Liver (tissue), 9 donors: ENCODE results near the gene CAPZB. TPM values are rescaled to one million over a fixed set of nuclear protein-coding genes. Genes with fewer than 3 reads are reported as not detected.

ENCODE experiments used
- DNase-seq: peaks from one replicate; pipeline ENCODE4 v3.0.0-alpha.2; 2017; ENCODE audit warnings: low spot score
- H3K27ac ChIP-seq, 2 donors: one replicate each; pipeline ENCODE4 v1.7.0; 2013; ENCODE audit warnings: inconsistent platforms in 2 of 2, low read length in 2 of 2, control low read depth in 1 of 2, low read depth in 1 of 2, mild to moderate bottlenecking in 1 of 2
- H3K27me3 ChIP-seq, 4 donors: one replicate each; pipeline versions ENCODE4 v1.6.1 to v1.7.0; 2013; ENCODE audit warnings: low read length in 3 of 4, inconsistent platforms in 1 of 4, mild to moderate bottlenecking in 1 of 4, moderate library complexity in 1 of 4; ENCODE audit not compliant: control insufficient read depth in 4 of 4, insufficient read depth in 4 of 4
- H3K36me3 ChIP-seq, 4 donors: one replicate each; pipeline versions ENCODE4 v1.6.1 to v1.7.0; 2013; ENCODE audit warnings: low read length in 3 of 4, mild to moderate bottlenecking in 3 of 4, low read depth in 1 of 4, moderate library complexity in 1 of 4; ENCODE audit not compliant: control insufficient read depth in 4 of 4, insufficient read depth in 3 of 4
- H3K4me1 ChIP-seq, 4 donors: one replicate each; pipeline versions ENCODE4 v1.6.1 to v1.7.0; 2013; ENCODE audit warnings: low read length in 3 of 4, mild to moderate bottlenecking in 3 of 4, moderate library complexity in 1 of 4; ENCODE audit not compliant: control insufficient read depth in 4 of 4, insufficient read depth in 4 of 4
- H3K4me3 ChIP-seq, 3 donors: one replicate each; pipeline versions ENCODE4 v1.6.1 to v1.7.0; 2013; ENCODE audit warnings: low read length in 3 of 3, control low read depth in 1 of 3, low read depth in 1 of 3, mild to moderate bottlenecking in 1 of 3
- H3K9ac ChIP-seq, 2 donors: one replicate each; pipeline ENCODE4 v1.7.0; 2013; ENCODE audit warnings: low read length in 2 of 2, mild to moderate bottlenecking in 2 of 2, moderate library complexity in 2 of 2, control low read depth in 1 of 2, low read depth in 1 of 2
- H3K9me3 ChIP-seq, 4 donors: one replicate each; pipeline versions ENCODE4 v1.6.1 to v1.7.0; 2013; ENCODE audit warnings: low read length in 3 of 4; ENCODE audit not compliant: control insufficient read depth in 4 of 4
- ATF3 ChIP-seq: IDR thresholded peaks from 2 replicates; pipeline ENCODE4 v1.6.1; 2016; ENCODE audit warnings: antibody characterized with exemption
- CTCF ChIP-seq: fragments of 150-350 bp; IDR thresholded peaks from 2 replicates; pipeline ENCODE4 v1.5.1; 2017; ENCODE audit warnings: improper control_type of control experiment, low read depth, low read length; ENCODE audit not compliant: missing input control
- FOXA1 ChIP-seq: IDR thresholded peaks from 2 replicates; pipeline ENCODE4 v1.6.1; 2016; ENCODE audit warnings: antibody characterized with exemption
- GABPA ChIP-seq, 2 donors: IDR thresholded peaks in 1 of 2; conservative IDR thresholded peaks in 1 of 2; 2 replicates each; pipeline ENCODE4 v1.6.1; 2016; ENCODE audit warnings: antibody characterized with exemption in 2 of 2, mild to moderate bottlenecking in 1 of 2, moderate library complexity in 1 of 2
- HNF4A ChIP-seq, 2 donors: conservative IDR thresholded peaks; 2 replicates each; pipeline ENCODE4 v1.6.1; 2016; ENCODE audit warnings: antibody characterized with exemption in 2 of 2, mild to moderate bottlenecking in 2 of 2
- HNF4G ChIP-seq: IDR thresholded peaks from 2 replicates; pipeline ENCODE4 v1.6.1; 2016; ENCODE audit warnings: antibody characterized with exemption
- JUND ChIP-seq, 2 donors: IDR thresholded peaks; 2 replicates each; pipeline ENCODE4 v1.6.1; 2016; ENCODE audit warnings: antibody characterized with exemption in 2 of 2
- MAX ChIP-seq: IDR thresholded peaks from 2 replicates; pipeline ENCODE4 v1.6.1; 2016; ENCODE audit warnings: antibody characterized with exemption
- NR2F2 ChIP-seq: IDR thresholded peaks from 2 replicates; pipeline ENCODE4 v1.6.1; 2016; ENCODE audit warnings: antibody characterized with exemption
- RAD21 ChIP-seq, 2 donors: IDR thresholded peaks; 2 replicates each; pipeline ENCODE4 v1.6.1; 2016; ENCODE audit warnings: antibody characterized with exemption in 2 of 2, mild to moderate bottlenecking in 2 of 2
- REST ChIP-seq: IDR thresholded peaks from 2 replicates; pipeline ENCODE4 v1.6.1; 2016; ENCODE audit warnings: antibody characterized with exemption, mild to moderate bottlenecking
- RXRA ChIP-seq, 2 donors: IDR thresholded peaks; 2 replicates each; pipeline ENCODE4 v1.6.1; 2017 to 2018; ENCODE audit warnings: antibody characterized with exemption in 2 of 2, mild to moderate bottlenecking in 1 of 2
- SP1 ChIP-seq: IDR thresholded peaks from 2 replicates; pipeline ENCODE4 v1.6.1; 2018; ENCODE audit warnings: antibody characterized with exemption, mild to moderate bottlenecking
- TAF1 ChIP-seq: conservative IDR thresholded peaks from 2 replicates; pipeline ENCODE4 v1.6.1; 2016; ENCODE audit warnings: antibody characterized with exemption, mild to moderate bottlenecking
- YY1 ChIP-seq: IDR thresholded peaks from 2 replicates; pipeline ENCODE4 v1.6.1; 2016; ENCODE audit warnings: antibody characterized with exemption, mild to moderate bottlenecking
- ZBTB33 ChIP-seq: IDR thresholded peaks from 2 replicates; pipeline ENCODE4 v1.6.1; 2016; ENCODE audit warnings: antibody characterized with exemption
- WGBS: extraction: QIAGEN DNeasy Blood & Tissue Kit; methylation state at CpG from one replicate; pipeline ENCODE4 v1.1.7; 2013; 5-methylcytosine and 5-hydroxymethylcytosine counted together
- polyA plus RNA-seq, 2 donors: library from polyadenylated mRNA; stranded (reverse) in 1 of 2; unstranded in 1 of 2; fragments of 200-250 nt in 1 of 2; fragments of >200 nt in 1 of 2; fragmentation: Nextera tagmentation in 1 of 2; extraction: Ambion mirVana in 1 of 2; gene quantifications; one replicate each; pipeline versions ENCODE4 v1.2.1 to v1.2.3, GENCODE V29; 2013 to 2015
- total RNA-seq, 2 donors: library from RNA; depleted of rRNA; stranded (reverse); fragments of >200 nt; gene quantifications; one replicate each; pipeline ENCODE4 v1.2.3, GENCODE V29; 2014
- donor health status: healthy.
- donor health status: healthy.
- donor health status: healthy.
- donor health status: healthy.
- donor health status: healthy.

CAPZB gene
- total and polyA plus RNA-seq, 4 donors = 38.3 to 98.9 (median 51.1) TPM

- 97% methylated on average over 9 of the region's 9 CpGs for WGBS
- H3K9me3 ChIP-seq = no peaks in the 10 kb centered on the region
- no peak overlapping the region for H3K9ac ChIP-seq
- no peak overlapping the region for H3K27ac ChIP-seq
- H3K4me1 ChIP-seq = no peaks in the 10 kb centered on the region
- H3K27me3 ChIP-seq = no peaks in the 10 kb centered on the region
- H3K36me3 ChIP-seq = peaks cover 9 to 51% (median 15%) of the 10 kb centered on the region in 4 donors
- TF ChIP-seq RAD21 (IDR thresholded peaks at IDR 0.05) (no peak), HNF4A (conservative IDR thresholded peaks at IDR 0.05) (no peak), REST (no peak), HNF4G (no peak), NR2F2 (no peak), MAX (no peak), JUND (IDR thresholded peaks at IDR 0.05) (no peak), ATF3 (no peak), YY1 (no peak), RXRA (IDR thresholded peaks at IDR 0.05) (no peak), TAF1 (no peak), ZBTB33 (no peak)
- no peak for DNase-seq
- H3K4me3 ChIP-seq = no peak overlapping the region
Measured at GRCh38 chr1:19324665-19324990, 160.7 kb downstream of the CAPZB start.

- no peak overlapping the region for H3K9ac ChIP-seq
- H3K9me3 ChIP-seq = no peaks in the 10 kb centered on the region
- no peaks in the 10 kb centered on the region for H3K4me1 ChIP-seq
- no peak for TF ChIP-seq SP1
- TF ChIP-seq TAF1 = no peak
- TF ChIP-seq JUND (IDR thresholded peaks at IDR 0.05) = no peak
- TF ChIP-seq GABPA (IDR thresholded peaks at IDR 0.05 in 1 of 2, conservative IDR thresholded peaks at IDR 0.05 in 1 of 2) = no peak
- no peak for TF ChIP-seq HNF4G
- no peak for TF ChIP-seq FOXA1
- no peak for TF ChIP-seq RAD21 (IDR thresholded peaks at IDR 0.05)
- no peak for TF ChIP-seq HNF4A (conservative IDR thresholded peaks at IDR 0.05)
- TF ChIP-seq ZBTB33 = no peak
- no peak for TF ChIP-seq CTCF
- 95% methylated on average over 23 of the region's 23 CpGs for WGBS
- peaks cover 9 to 53% (median 15%) of the 10 kb centered on the region in 4 donors for H3K36me3 ChIP-seq
- H3K27me3 ChIP-seq = no peaks in the 10 kb centered on the region
- DNase-seq = no peak
- no peak overlapping the region for H3K27ac ChIP-seq
- no peak overlapping the region for H3K4me3 ChIP-seq
Measured at GRCh38 chr1:19323987-19324664, 161.2 kb downstream of the CAPZB start.
